ENCODE results near the gene RASL10B.

- TF ChIP-seq, protein P1, sequence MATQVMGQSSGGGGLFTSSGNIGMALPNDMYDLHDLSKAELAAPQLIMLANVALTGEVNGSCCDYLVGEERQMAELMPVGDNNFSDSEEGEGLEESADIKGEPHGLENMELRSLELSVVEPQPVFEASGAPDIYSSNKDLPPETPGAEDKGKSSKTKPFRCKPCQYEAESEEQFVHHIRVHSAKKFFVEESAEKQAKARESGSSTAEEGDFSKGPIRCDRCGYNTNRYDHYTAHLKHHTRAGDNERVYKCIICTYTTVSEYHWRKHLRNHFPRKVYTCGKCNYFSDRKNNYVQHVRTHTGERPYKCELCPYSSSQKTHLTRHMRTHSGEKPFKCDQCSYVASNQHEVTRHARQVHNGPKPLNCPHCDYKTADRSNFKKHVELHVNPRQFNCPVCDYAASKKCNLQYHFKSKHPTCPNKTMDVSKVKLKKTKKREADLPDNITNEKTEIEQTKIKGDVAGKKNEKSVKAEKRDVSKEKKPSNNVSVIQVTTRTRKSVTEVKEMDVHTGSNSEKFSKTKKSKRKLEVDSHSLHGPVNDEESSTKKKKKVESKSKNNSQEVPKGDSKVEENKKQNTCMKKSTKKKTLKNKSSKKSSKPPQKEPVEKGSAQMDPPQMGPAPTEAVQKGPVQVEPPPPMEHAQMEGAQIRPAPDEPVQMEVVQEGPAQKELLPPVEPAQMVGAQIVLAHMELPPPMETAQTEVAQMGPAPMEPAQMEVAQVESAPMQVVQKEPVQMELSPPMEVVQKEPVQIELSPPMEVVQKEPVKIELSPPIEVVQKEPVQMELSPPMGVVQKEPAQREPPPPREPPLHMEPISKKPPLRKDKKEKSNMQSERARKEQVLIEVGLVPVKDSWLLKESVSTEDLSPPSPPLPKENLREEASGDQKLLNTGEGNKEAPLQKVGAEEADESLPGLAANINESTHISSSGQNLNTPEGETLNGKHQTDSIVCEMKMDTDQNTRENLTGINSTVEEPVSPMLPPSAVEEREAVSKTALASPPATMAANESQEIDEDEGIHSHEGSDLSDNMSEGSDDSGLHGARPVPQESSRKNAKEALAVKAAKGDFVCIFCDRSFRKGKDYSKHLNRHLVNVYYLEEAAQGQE (IDR thresholded peaks at IDR 0.05; ENCODE audit: insufficient replicate concordance, low read depth), result no peak
- TF ChIP-seq CTCF (IDR thresholded peaks at IDR 0.05; ENCODE audit: insufficient read depth, low read length) (no peak), POLR2AphosphoS5 (IDR thresholded peaks at IDR 0.05; ENCODE audit: low read depth) (no peak)
Measured at GRCh38 chr17:35752945-35753764, 21.7 kb downstream of the RASL10B start, which contains the start of gene GAS2L2.

Measured in HL-60 (cell line).